Transverse colon (tissue), 4 donors: ENCODE results near the gene GNG4.

Experiments
- POLR2AphosphoS5 ChIP-seq, 3 donors: sonication (generic); formaldehyde crosslinking; IDR thresholded peaks; one replicate each; pipeline ENCODE4 v1.6.1; 2016; ENCODE audit warnings: antibody characterized with exemption in 3 of 3
- TF ChIP-seq, protein P1 (sequence below), 5 experiments: fragments of 200-600 bp in 3 of 5; fragments of 450-650 bp in 2 of 5; sonication (generic) in 3 of 5; IDR thresholded peaks; 1 replicate in 2 of 5; 2 replicates in 3 of 5; pipeline ENCODE4 v1.5.1; 2016 to 2017; ENCODE audit warnings: antibody characterized with exemption in 5 of 5, inconsistent platforms in 3 of 5, mild to moderate bottlenecking in 2 of 5, moderate library complexity in 1 of 5

DNA sequence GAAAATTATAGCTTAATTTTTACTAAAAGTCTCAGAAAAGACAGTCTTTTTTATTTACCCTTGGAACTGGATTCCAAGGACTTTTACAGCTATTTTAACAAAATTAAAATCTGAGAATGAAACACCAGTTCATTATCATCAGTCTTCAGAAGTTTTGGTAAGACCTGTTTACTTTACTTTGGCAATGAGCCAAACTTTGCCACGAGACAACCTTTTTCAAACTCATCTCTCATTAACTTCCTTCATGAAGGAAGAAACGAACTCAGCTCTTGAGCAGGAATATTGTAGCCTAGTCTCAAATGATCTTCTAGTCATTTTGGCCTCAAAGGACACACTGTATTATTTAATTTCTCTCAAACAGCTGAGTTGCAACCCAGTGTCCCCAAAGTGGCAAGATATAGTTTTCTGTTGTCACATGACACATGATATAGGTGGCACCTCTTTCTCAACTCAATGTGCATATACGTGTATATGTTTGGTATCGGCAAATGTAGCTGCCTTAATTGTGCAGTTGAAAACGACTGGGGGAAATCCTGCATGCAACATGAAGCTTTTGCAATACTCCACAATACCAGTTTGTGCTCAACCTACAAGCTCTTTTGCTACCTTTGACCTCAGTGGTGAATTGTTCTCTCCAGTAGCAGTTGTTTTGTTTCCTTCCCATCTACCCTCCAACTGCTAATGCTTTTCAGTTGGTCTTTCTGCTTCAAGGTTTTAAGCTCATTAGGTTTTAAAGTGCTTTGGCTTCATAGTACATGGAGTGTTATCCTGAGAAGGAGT is 8.4 kb upstream of the GNG4 start:
- TF ChIP-seq, protein P1, sequence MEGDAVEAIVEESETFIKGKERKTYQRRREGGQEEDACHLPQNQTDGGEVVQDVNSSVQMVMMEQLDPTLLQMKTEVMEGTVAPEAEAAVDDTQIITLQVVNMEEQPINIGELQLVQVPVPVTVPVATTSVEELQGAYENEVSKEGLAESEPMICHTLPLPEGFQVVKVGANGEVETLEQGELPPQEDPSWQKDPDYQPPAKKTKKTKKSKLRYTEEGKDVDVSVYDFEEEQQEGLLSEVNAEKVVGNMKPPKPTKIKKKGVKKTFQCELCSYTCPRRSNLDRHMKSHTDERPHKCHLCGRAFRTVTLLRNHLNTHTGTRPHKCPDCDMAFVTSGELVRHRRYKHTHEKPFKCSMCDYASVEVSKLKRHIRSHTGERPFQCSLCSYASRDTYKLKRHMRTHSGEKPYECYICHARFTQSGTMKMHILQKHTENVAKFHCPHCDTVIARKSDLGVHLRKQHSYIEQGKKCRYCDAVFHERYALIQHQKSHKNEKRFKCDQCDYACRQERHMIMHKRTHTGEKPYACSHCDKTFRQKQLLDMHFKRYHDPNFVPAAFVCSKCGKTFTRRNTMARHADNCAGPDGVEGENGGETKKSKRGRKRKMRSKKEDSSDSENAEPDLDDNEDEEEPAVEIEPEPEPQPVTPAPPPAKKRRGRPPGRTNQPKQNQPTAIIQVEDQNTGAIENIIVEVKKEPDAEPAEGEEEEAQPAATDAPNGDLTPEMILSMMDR (IDR thresholded peaks at IDR 0.05) = no peak
- TF ChIP-seq POLR2AphosphoS5 (IDR thresholded peaks at IDR 0.05) = no peak
